GM18508 (cell line): ENCODE data around the gene TTBK1.
"Not testable (repeated sequence)": the region's sequence is repeated elsewhere in the genome, so short reads cannot be mapped to it uniquely, and the experiment has no call there.

Experiments used
- ATAC-seq: cut with Tn5 transposase; IDR thresholded peaks from one replicate; pipeline ENCODE4 v1.9.1; 2021; ENCODE audit warnings: moderate number of reproducible peaks; ENCODE audit not compliant: insufficient read depth, unreplicated experiment

Gene TTBK1

GRCh38 chr6:43299338-43300293 lies 56.3 kb downstream of the TTBK1 start:
- ATAC-seq, result no peak

GRCh38 chr6:43301081-43301870 lies 58.0 kb downstream of the TTBK1 start:
- no peak for ATAC-seq

- ATAC-seq, result no peak
Observed at GRCh38 chr6:43302126-43302525, 58.8 kb downstream of the TTBK1 start.

DNA sequence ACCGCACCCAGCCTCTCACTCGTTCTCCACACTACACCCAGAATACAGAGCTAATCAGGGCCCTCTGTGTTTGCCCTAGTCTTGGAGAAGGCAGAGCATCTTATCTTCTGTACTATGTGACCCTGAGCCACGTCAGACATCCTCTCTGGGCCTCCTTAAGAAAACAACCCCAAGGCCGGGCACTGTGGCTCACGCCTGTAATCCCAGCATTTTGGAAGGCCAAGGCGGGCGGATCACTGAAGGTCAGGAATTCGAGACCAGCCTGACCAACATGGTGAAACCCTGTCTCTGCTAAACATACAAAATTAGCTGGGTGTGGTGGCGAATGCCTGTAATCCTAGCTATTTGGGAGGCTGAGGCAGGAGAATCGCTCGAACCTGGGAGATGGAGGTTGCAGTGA lies 59.7 kb downstream of the TTBK1 start:
- not testable (repeated sequence) for ATAC-seq

GRCh38 chr6:43303751-43304331 lies 60.6 kb downstream of the TTBK1 start:
- no peak for ATAC-seq

DNA sequence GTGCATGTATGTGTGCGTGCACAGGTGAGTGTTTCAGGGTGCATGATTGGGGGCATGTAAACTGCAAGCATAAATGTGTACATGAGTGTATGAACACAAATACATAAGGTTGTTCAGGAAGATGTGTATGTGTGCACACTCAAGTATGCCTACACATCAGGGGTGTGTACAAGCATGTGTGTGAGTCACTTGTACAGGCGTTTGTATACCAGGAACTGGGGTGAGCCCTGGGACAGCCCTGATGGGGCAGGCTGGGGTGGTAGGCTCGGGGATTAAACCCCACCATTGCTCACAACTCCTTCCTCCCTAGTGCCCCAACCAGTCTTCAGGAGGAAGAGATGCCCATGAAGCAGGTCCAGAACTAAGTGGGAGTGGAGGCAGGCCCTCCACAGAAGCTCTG lies 61.1 kb downstream of the TTBK1 start:
- no peak for ATAC-seq

DNA sequence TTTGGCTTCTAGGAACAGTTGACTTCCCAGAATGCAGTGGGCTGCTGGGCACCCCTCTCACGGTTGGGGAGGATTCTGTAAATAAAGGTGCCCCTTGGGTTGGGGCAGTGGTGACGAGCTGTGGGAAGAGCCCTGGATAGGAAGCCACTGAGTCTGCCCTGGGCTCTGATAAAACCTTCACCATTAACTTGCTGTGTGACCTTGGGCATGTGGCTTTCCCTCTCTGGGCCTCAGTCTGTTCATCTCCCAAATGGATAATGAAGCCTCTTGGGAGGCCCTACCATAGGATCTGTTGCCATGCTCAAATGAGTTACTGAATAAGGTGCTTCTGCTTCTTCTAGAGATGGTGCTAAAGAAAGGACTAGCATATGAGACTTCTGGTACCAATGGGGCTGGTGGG lies 61.6 kb downstream of the TTBK1 start:
- no peak for ATAC-seq

- no peak for ATAC-seq
Observed at GRCh38 chr6:43306086-43306485, 62.8 kb downstream of the TTBK1 start.

DNA sequence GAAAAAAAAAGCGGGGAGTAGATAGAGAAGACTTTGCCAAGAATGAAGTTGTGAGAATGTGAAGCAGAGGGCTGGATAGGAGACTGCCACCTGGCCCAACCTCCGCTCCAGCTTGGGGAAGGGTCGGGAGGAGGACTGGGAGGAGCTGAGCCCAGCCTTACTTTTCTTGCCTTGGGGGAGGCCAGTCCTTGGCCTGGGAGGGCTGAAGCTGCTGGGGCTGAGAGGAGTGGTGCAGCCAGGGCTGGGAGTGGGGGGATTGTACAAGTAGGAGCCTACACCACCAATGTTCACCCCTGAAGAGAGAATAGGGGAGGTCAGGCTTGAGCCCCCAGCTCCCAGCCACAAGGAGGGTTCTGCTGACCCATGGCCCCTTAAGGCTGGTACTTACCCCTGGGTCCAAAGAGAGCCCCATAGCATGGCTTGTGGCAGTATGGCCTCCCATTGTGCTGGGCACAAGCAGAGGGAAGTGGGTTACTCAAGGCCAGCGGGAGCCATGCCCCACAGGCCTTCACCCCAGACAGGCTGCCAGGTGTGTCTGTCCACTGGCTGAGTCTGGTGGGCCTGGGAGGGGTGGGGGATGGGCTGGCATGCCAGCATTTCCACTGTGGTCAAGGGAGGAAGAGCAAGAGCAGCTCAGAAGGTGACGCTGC lies 64.3 kb downstream of the TTBK1 start:
- ATAC-seq, result no peak

GRCh38 chr6:43308101-43308989 lies 65.1 kb downstream of the TTBK1 start, which contains the start of gene CRIP3:
TSS of gene CRIP3 (minus strand) at chr6:43308826. CDS start at chr6:43308792, 34 bp downstream.
- ATAC-seq, result no peak

GRCh38 chr6:43308990-43309477 lies 65.8 kb downstream of the TTBK1 start:
- ATAC-seq, result no peak

- ATAC-seq, result no peak
Observed at GRCh38 chr6:43310134-43310533, 66.9 kb downstream of the TTBK1 start.

DNA sequence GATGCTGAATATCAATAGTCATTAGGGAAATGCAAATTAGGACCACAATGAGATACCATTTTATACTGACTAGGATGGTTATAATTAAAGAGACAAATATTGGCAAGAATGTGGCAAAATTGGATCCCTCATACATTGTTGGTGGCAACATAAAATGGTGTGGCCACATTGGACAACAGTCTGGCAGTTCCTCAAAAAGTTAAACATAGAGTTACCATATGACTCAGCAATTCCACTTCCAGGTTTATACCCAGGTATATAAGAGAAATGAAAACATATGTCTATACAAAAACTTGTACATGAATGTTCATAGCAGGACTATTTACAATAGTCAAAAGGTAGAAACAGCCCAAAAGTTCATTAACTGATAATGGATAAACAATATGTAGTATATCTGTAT lies 67.3 kb downstream of the TTBK1 start:
- ATAC-seq, result no peak

DNA sequence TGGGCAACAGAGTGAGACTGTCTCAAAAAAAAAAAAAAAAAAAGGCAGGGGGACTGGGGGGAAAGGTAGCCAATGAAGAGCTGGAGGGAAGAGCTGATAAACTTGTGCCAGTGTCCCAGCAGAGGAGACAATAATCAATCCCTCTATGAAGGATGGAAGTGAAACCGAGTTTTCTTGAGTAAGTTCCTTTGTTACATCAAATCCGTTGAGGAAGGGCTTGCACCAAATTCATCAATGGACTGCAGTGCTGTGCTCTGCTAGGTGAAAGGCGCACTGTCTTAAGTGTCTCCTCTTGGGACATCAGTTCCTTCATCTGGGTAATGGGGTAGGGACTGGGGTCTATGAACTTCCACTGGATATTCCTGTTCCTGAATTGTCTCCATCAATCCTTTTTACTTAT lies 68.4 kb downstream of the TTBK1 start:
- ATAC-seq, result no peak

DNA sequence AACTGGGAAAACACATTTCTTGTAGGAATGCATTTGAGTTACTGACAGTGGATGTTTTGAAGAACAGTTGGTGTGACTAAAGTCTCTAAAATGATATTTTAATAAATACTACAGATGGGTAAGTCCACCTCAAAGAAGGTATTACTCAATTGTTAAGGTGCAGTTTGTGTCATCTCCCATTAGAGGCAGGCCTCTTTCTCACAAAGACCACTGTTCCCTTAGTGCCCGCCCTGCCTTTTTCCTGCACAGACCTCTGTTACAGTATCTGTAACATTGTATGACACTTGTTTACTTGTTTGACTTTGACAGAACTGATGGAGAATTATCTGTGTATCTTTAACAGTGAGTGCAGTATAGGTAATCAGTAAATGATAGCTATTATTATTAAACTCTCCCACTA lies 70.5 kb downstream of the TTBK1 start:
- no peak for ATAC-seq

- ATAC-seq, result no peak
Observed at GRCh38 chr6:43318011-43318410, 74.7 kb downstream of the TTBK1 start.

- ATAC-seq, result no peak
Observed at GRCh38 chr6:43325876-43326275, 82.6 kb downstream of the TTBK1 start.

DNA sequence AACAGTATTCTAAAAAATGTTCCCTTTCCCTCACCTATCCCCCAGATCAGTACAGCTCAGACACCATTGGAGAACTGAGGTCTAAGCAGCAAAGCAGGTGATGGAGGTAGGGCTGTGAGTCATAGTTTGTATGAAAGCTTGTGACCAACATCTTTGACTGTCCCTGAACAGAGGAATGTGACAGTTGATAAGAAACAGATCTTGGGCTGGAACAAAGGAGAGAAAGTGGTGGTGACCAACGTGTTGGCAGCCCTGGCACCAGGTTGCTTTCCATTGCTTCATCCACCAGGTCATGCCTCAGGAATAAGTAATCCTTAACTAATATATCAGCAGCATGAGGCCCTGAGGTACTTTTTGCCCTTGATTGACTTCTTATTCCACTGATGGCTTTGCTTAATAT lies 85.2 kb downstream of the TTBK1 start:
- ATAC-seq, result no peak

DNA sequence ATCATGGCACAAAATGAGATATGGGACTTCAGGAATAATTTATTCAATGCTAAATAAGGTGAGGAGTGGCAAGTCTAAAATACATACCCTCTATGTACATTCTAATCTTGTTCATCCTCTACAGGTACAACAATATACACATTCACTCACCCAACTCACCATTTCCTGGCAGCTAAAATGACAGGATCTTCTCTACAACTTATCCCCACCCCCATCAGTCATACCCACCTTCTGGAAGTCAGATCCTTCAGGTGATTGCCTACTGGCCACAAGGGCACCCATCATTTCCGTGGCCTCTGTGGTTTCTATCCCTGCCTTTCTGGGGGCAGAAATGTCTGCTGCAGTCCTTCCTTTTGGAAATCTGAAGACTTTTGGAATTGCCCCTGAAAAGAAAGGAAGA lies 88.2 kb downstream of the TTBK1 start:
- no peak for ATAC-seq
